Measurements from ENCODE around the gene GRM5.

The GRM5 gene

GRCh38 chr11:88626216-88626615, 439.6 kb downstream of the GRM5 start:
- no peak for DNase-seq (ENCODE audit: low read depth)
- TF ChIP-seq CTCF (IDR thresholded peaks at IDR 0.05; ENCODE audit: control insufficient read depth, extremely low read depth, insufficient read depth): no peak
- no peak overlapping the region for H3K4me3 ChIP-seq (ENCODE audit: low read depth, low read length)

- DNase-seq (ENCODE audit: low read depth): no peak
Observed at GRCh38 chr11:88623531-88623930, 442.3 kb downstream of the GRM5 start.

GRCh38 chr11:88620568-88621130, 445.1 kb downstream of the GRM5 start:
- no peak for TF ChIP-seq CTCF (IDR thresholded peaks at IDR 0.05; ENCODE audit: control insufficient read depth, extremely low read depth, insufficient read depth)
- DNase-seq (ENCODE audit: low read depth): no peak
- no peak overlapping the region for H3K4me3 ChIP-seq (ENCODE audit: low read depth, low read length)

More at GRCh38 chr11:88623531-88623930, 442.3 kb downstream of the GRM5 start:
- no peak overlapping the region for H3K4me3 ChIP-seq (ENCODE audit: low read depth, low read length)
- TF ChIP-seq CTCF (IDR thresholded peaks at IDR 0.05; ENCODE audit: control insufficient read depth, extremely low read depth, insufficient read depth): no peak

- no peak for TF ChIP-seq CTCF (IDR thresholded peaks at IDR 0.05; ENCODE audit: control insufficient read depth, extremely low read depth, insufficient read depth)
- H3K4me3 ChIP-seq (ENCODE audit: low read depth, low read length): no peak overlapping the region
- DNase-seq (ENCODE audit: low read depth): no peak
Observed at GRCh38 chr11:88619656-88620385, 446.0 kb downstream of the GRM5 start.

- no peak for DNase-seq (ENCODE audit: low read depth)
- no peak overlapping the region for H3K4me3 ChIP-seq (ENCODE audit: low read depth, low read length)
- TF ChIP-seq CTCF (IDR thresholded peaks at IDR 0.05; ENCODE audit: control insufficient read depth, extremely low read depth, insufficient read depth): no peak
Observed at GRCh38 chr11:88619071-88619425, 446.7 kb downstream of the GRM5 start.

GRCh38 chr11:88618327-88619070, 447.3 kb downstream of the GRM5 start:
- no peak overlapping the region for H3K4me3 ChIP-seq (ENCODE audit: low read depth, low read length)
- TF ChIP-seq CTCF (IDR thresholded peaks at IDR 0.05; ENCODE audit: control insufficient read depth, extremely low read depth, insufficient read depth): no peak
- DNase-seq (ENCODE audit: low read depth): peak; percentile 34

Measured in LNCaP clone FGC (cell line).